Measurements from ENCODE around the gene PRDM9.
"Not testable (repeated sequence)": the region's sequence is repeated elsewhere in the genome, so short reads cannot be mapped to it uniquely, and the experiment has no call there.

The PRDM9 gene

DNA sequence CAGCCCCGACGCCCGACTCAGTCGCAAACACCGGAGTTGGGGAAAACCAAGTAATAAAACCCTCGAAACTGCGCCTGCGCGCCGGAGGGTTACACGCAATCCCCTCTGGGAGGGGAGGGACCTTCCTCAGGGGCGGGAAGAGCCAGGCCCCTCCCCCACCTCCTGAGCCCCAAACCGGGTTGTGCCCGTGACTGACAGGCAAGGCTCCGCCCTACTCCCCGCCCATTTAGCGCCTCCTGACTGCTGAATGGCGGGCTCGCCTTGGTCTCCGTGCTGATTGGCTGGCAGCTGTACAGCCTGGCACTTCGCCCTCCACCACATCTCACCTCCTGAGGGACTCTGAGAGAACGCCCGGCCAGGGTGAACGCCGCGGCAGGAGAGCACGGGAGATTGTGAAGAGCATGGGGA, at the start of gene PRDM9:
PRDM9 (plus strand) TSS at position 332 of the 408 bp plus-strand sequence. CDS start 1,425 bp downstream, outside the sequence.
- DNase-seq, result peak in 1 of 2 donors; percentile 14

DNA sequence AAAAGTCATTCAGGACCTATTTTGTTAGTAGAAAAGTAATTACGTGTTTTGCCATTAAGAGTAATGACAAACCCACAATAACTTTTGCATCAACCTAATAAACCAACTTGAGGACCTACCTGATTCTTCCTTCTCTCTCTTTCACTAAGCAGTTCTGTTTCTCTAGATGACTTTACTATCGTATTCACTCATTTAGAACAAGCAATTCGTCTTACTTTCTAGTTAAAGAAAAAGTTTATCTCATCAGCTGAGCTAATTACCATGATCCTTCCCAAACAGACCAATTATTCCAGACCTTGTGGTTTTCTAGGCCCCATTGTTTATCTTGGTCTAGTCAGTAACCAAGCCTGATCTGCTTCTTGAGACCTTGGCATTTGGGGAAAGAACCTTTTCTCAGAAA, 49.6 kb upstream of the PRDM9 start:
- no peak for DNase-seq

DNA sequence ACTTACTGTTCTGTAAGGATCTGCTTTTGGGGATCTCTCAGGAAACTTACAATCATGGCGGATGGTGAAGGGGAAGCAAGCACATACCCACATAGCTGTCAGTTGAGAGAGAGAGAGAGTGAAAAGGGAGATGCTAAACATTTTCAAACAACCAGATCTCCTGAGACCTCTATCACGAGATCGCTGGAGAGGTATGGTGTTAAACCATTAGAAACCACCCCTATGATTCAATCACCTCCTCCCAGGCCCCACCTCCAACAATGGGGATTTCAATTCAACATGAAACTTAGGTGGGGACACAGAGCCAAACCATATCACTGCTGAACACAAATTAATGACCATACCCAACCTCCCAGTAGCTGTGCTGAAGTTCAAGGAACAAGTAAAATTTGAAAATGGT, 48.2 kb upstream of the PRDM9 start:
- no peak for DNase-seq

DNA sequence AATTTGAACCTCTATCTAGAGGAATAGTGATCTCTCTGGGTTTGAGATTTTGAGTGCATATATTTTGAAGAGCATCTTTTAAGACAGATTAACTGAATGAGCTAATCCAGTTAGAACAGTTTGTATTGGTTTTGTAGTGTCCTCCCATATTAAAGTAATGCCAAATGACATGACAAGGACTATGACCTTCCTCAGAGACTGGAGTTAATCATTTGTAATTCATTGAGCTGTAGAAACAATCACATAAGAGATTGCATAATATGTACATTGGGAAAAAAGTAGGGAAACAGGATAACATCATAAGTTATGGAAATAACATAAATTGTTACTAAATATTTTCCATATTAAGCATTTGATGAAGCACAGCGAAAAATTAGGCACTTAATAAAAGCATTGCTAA, 45.8 kb upstream of the PRDM9 start:
- DNase-seq, result no peak

DNA sequence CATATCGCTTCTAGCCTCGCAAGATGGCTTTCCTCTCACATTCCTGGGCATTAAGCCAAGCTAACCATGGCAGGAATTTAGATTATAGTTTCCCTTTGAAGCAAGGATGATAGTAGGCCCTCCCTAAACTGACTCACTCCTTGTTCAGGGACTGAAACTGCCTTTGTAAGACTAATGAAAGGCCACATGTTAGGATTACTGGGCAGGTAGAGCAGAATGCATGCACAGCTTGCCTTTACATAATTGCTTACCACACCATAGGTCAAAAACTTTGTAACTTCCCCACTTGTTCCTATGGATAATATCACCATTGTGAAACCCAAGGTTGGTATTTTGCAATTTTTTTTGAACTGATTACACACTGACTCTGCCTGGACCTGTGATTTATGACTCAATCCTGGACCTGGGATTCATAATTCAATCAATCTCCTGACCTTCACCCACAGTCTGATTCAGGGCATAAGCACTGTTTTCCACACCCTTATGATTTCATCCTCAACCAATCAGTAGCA, 41.0 kb upstream of the PRDM9 start:
- no peak for DNase-seq

GRCh38 chr5:23468658-23469057, 38.8 kb upstream of the PRDM9 start:
- no peak for DNase-seq

DNA sequence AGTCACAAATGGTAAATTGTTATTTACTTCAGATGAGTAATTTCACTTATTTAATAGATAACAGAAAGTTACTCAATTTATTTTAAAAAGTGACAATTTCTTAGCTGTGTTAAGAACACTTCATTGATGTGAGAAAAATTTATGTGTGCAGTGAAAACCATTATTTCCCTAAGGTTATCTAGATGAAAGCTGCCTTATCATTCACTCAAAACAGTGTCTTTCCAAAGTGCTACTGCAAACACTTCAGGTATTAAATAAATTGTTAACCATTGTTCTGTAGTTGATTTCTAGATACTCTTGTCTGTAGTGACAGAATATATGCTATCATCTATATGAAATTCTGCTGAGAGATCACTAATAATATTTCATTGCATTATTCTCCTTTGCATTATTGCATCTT, 33.5 kb upstream of the PRDM9 start:
- DNase-seq, result no peak

GRCh38 chr5:23474315-23474714, 33.1 kb upstream of the PRDM9 start:
- DNase-seq, result no peak

DNA sequence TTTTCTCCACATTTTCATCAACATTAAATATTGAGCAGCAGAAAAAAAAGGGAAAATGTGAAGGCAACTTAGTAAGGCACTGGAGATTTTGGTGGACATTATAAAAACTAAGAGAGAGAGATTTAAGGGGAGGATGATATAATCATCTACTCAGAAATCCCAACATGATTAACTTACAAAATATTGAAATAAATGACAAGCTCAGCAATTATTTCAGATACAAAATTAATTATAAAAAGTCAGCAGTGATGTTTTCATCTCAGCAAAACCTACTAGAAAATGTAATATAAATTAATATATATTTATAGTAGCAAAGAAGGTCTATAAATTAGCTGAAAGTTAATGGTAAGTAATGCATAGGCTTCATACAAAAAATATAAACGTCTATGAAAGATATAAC, 30.8 kb upstream of the PRDM9 start:
- DNase-seq, result no peak

GRCh38 chr5:23482642-23483041, 24.8 kb upstream of the PRDM9 start:
- DNase-seq, result no peak

DNA sequence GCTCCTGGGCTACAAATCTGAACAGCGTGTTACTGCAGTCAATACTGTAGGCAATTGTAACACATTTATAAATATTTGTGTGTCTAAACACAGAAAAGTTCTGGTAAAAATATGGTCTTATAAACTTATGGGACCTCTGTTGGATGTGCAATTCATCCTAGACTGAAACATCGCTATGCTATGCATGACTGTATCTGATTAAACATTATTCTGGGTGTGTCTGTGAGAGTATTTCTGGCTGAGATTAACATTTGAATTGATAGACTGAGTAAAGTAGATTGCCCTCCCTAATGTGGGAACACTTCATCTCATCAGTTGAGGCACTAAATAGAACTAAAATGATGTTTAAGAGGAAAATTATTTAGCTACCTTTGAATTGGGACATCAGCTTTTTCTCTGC, 24.3 kb upstream of the PRDM9 start:
- DNase-seq, result no peak

DNA sequence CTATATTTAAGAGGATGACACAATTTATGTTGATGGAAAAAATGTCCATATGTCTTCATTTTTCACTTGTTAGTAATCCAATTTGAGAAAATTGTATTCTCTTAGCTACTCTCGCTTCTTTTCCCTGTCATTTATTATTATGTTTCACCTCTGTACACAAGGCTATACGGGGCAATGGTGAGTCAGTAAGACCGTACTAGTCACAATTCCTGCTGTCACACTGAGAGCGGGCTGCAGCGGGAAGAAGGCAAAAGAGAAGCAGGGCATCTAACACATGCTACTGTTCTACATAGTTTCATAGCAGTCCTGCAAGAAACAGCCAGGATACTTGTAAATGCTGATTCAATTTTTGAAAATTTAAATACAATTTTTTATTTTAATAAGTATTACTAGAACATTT, 23.3 kb upstream of the PRDM9 start:
- DNase-seq, result no peak

DNA sequence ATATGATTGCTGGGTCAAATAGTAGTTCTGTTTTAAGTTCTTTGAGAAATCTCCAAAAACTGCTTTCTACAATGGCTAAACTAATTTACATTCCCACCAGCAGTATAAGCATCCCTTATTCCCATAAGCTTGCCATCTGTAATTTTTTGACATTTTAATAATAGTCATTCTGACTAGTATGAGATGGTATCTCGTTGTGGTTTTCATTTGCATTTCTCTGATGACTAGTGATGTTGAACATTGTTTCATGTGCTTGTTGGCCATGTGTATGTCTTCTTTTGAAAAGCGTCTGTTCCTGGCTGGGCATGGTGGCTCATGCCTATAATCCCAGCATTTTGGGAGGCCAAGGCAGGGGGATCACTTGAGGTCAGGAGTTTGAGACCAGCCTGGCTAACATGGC, 21.2 kb upstream of the PRDM9 start:
- not testable (repeated sequence) for DNase-seq

DNA sequence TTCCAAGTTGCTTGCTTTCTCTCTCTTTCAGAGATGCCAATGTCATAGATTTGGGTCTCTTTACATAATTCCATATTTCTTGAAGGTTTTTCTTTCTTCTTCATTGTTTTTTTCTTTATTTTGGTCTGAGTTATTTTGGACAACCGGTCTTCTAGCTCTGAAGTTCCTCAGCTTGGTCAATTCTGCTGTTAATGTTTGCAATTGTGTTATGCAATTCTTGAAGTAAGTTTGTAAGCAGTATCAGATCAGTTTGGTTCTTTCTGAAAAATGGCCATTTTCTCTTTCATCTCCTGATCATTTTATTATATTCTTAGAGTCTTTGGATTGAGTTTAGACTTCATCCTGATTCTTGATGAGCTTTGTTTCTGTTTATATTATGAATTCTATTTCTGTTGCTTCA, 16.4 kb upstream of the PRDM9 start:
- DNase-seq, result no peak

DNA sequence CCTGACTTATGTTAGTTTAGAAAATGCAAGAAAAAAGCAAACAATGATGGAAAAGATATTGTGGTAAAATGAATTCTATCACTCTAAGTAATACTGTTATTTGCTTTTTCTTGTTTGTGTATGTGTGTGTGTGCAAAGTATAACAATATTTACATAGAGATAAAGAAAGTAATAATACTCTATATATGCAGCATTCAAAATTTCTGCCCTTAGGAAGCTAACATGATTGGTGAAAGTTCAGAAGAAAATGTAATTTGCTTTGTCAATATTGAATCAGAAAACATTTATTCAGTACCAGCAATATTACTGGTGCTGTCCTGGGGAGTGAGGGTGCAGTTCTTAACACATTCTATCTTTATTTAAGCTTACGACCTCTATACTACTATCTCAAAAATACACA, 12.9 kb upstream of the PRDM9 start:
- DNase-seq, result no peak

DNA sequence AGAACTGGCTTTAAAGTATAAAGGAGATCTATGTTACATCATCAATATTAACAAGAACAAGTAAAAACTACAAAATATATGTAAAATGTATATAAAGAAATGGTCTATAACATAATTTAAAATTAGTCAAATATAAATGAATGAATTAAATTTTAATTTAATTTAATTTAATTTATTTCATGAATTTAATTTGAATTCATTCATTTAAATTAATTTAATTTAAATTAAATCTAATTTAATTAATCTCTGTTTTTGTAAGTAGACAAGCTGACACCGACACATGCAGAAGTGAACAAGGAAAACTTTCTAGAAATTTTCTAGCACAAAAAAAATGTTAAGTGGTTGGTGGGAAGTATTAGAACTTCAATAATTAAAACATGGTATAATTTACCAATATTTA, 10.8 kb upstream of the PRDM9 start:
- DNase-seq, result no peak

GRCh38 chr5:23506329-23507236, 826 bp upstream of the PRDM9 start:
- DNase-seq, result no peak

DNA sequence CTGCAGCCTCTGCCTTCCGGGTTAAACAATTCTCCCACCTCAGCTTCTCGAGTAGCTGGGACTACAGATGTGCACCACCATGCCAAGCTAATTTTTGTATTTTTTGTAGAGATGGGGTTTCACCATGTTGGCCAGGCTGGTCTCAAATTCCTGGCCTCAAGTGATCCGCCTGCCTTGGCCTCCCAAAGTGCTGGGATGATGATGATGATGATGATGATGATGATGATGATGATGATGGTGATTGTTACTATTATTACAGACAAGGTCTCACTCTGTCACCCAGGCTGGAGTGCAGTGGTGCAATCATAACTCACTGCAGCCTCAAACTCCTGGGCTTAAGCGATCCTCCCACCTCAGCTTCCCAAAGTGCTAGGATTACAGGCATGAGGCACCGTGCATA, 3.0 kb downstream of the PRDM9 start:
- DNase-seq, result not testable (repeated sequence)

DNA sequence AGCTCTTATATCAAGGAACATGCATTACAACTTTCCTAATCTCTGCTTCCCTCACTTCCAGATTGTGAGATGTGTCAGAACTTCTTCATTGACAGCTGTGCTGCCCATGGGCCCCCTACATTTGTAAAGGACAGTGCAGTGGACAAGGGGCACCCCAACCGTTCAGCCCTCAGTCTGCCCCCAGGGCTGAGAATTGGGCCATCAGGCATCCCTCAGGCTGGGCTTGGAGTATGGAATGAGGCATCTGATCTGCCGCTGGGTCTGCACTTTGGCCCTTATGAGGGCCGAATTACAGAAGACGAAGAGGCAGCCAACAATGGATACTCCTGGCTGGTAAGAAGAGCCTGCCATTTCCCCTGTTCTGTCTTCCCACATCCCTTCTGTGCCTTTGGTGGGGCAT, 15.1 kb downstream of the PRDM9 start:
- DNase-seq, result no peak

- no peak for DNase-seq
Measured at GRCh38 chr5:23523031-23523430, 15.6 kb downstream of the PRDM9 start.

GRCh38 chr5:23523998-23524397, 16.6 kb downstream of the PRDM9 start:
- DNase-seq, result no peak

- no peak for DNase-seq
Measured at GRCh38 chr5:23525751-23526150, 18.3 kb downstream of the PRDM9 start.

- DNase-seq, result not testable (repeated sequence)
Measured at GRCh38 chr5:23526616-23527015, 19.2 kb downstream of the PRDM9 start.

- DNase-seq, result not testable (repeated sequence)
Measured at GRCh38 chr5:23527216-23527920, 20.0 kb downstream of the PRDM9 start.
